Anterior cingulate cortex (tissue), 58 donors: ENCODE results near the gene CSF1.

Experiments used
- DNase-seq, 58 donors: peaks; one replicate each; lab custom pipeline; 2025; lab: John Stamatoyannopoulos, UW

The CSF1 gene

DNA sequence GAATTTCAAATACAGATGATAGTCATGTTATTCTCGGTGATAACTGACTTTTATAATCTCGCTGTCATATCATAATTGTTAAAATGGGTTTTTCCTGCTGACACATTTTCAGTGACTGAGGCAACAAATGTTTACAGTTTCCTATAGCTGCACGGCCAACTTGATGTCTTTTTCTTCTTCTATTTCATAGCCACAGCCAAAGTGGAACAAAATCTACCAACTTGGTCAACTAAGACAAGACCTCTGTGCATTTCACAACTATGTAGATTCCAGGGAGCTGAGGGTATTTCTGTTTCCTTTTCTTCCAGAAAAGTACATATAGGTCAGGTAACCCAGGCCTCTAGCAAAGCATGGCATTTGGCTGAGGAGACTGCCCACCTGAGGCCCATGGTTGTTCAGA lies 63.5 kb downstream of the CSF1 start:
- DNase-seq = no peak

DNA sequence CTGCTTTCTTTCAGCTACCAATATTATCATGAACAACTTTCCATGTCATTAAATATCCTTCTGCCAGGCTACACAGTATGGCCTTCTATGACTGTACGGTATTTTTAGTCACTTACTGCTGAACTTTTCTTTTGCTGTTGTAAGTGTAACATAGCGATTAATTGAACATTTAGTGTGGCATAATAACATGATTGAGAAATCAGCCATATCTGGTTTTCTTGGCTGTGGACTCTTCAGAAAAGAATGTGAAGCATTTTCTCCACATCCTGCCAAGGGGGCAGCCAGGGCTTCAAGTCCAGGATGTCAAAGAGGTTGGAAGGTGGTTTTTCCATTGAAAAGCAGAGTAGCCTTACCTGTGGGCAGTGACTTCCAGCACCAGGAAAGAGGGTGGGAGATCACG lies 65.1 kb downstream of the CSF1 start:
- DNase-seq = no peak

DNA sequence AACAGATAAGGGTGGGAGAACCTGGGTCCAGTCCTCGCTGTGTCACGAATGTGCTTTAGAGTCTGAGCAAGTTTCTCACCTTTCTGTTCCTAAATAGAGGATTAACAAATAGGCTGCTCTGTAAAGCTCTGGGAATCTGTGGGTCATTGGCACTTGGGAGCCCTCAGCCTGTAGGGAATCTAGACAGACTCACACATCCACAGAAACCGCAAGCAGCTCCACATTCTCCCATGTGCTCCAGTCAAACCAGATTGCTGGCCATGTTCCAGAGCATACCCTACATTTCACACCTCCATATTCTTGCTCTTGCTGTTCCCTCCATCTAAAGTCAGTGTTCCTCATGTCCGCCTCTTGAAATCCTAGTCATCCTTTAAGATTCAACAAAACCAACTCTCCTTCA lies 66.1 kb downstream of the CSF1 start:
- no peak for DNase-seq

DNA sequence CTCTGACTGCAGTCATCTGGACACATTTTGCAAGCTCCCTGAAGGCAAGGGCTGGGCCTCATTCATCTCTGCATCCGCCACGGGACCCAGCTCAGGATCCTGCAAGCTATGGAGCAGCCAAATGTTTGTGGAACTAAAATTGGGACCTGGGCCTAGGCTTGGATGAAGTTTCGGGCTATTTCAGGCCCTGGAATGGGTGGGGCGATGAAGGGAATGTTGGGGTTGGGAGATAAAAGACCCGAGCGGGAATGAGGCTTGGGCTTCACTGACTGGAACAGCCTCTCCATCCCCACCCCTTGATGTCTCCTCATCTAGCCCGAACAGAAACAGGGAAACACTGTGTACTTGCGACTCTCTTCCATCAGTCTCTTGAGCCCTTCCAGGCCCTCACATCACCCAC lies 66.6 kb downstream of the CSF1 start:
- DNase-seq = no peak

DNA sequence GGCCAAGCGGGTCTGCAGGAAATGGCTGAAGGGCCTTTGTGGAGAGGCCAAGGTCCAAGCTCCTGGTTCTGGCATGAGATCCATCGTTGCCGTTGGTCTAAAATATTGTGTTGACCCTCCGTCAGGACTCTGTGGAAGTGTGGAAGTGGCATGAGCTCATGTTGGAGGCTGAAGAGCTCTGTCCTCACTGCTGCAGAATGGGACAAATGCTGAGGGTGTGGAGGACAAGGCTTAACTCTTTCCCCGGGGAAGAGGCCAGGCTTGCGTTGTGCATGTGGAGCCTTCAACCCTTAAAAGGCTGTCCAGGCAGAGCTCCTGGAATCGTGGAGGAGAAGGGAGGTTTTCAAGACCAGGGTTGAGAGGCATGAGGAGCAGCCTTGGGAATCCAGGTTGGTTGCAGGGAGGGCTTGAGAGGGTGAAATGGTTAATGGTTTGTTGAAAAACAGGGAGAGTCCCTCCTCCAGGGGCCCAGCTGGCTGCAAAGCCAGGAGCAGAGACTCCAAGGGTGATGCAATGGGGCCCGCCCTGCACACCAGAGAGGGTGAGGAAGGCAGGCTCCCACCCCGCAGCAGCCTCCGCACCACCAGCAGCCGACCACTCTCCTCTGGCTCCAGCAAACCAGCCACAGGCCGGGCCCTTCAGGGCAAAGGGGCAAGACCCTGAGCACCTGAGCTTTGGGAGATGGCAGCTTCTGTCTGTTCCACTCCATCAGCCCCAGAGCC lies 67.2 kb downstream of the CSF1 start:
- no peak for DNase-seq

DNA sequence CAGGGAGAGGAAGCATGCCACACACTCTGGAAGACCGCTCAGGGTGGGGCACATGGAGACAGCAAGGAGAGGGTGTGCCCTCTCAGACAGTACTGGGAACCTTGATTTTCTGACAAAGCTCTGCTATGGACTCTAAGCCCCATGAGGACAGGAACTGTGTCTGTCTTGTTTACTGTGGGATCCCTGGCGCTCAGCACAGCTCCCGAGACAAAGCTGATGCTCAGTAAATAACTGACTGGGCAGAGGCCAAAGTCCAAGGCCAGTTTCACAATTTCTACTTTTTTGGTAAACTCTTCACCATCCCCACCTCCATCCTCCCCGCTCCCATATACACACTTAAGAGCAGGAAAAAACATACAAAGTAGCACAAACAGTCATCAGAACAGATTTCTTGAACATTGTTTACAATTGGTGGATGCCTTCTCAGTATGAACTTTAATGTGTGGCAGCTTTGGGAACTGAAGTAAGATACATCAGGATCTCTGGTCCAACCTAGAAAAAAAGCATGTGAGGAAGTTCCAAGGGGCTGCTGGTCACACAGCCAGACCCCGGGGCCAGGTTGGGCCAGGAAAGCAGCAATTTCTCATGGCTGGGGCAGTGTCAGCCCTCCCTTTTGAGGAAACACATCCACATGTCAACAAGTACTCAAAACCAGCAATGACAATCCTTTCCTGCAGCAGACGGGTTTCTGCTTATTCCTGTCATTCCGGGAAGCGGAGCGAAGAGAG lies 68.3 kb downstream of the CSF1 start:
- DNase-seq = no peak

DNA sequence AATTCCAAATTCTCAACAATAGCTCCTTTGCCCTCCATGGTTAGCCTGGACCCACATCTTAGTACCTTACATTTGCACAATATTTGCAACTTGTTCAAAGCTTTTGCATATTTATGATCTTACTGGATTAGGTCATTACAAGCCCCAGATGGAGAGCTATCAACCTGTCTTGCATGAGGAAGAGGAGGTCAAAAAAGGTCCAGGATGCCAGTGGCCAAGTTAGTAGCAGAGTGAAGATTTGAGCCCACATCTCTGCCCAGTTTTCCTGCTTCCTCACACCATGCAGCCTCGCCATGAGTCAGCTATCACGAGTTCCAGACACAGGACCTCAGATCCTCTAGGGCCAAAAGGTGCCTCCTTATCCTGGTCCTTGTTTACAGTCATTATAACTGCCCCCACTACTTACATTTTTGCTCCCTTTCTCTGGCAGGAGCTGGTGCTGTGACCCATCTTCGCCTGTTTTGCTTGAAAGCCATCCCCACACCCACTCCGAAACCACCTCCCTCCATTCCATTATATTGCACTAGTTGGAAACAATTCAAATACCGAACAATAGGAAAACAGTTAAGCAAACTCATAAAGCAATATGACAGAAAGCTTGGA lies 68.9 kb downstream of the CSF1 start:
- DNase-seq = no peak
